Endothelial cell of umbilical vein (primary cell): ENCODE measurements around the gene HSPA1A. TPM values are rescaled to one million over a fixed set of nuclear protein-coding genes. Genes with fewer than 3 reads are reported as not detected.

ENCODE experiments used
- BruUV-seq: library from RNA; stranded (reverse); fragments of 400-500 nt; replicated peaks from 2 replicates; lab custom pipeline; 2021; lab: Mats Ljungman, UMichigan
- CTCF ChIA-PET: fragments of 300-600, 350-600 bp; sonication (Branson Sonifier 250); formaldehyde crosslinking; loops from one replicate; lab custom pipeline; 2021; ENCODE audit warnings: antibody characterized with exemption, inconsistent platforms; lab: Charles Lee
- POLR2A ChIA-PET: fragments of 300-600, 350-600 bp; sonication (Branson Sonifier 250); formaldehyde crosslinking; loops from one replicate; lab custom pipeline; 2021; ENCODE audit warnings: antibody characterized with exemption, inconsistent platforms; lab: Charles Lee
- DNase-seq: peaks from one replicate; pipeline ENCODE4 v3.0.0-alpha.2; 2011; ENCODE audit warnings: low read depth, low spot score
- FAIRE-seq: peaks from 2 replicates; lab custom pipeline; 2011; peaks lifted over from hg19 to GRCh38; lab: Jason Lieb, UNC
- H2AFZ ChIP-seq: 2 replicates; pipeline ENCODE4 v1.6.0; 2012; ENCODE audit warnings: low read depth, low read length, control low read depth, inconsistent platforms
- H3K27ac ChIP-seq: 2 replicates; pipeline ENCODE4 v1.5.1; 2011; ENCODE audit warnings: low read depth, mild to moderate bottlenecking, control low read depth, low read length, moderate library complexity; ENCODE audit not compliant: insufficient read depth
- H3K27me3 ChIP-seq, 2 experiments: 2 replicates each; pipeline versions ENCODE4 v1.6.0 to v1.6.1; 2011; ENCODE audit warnings: low read length in 2 of 2, mixed read lengths in 1 of 2; ENCODE audit not compliant: control insufficient read depth in 2 of 2, insufficient read depth in 2 of 2
- H3K36me3 ChIP-seq, 2 experiments: 2 replicates in 1 of 2; 3 replicates in 1 of 2; pipeline ENCODE4 v1.5.1; 2011; ENCODE audit warnings: low read length in 2 of 2, mild to moderate bottlenecking in 1 of 2, moderate library complexity in 1 of 2; ENCODE audit not compliant: control insufficient read depth in 2 of 2, insufficient read depth in 2 of 2; ENCODE audit errors: extremely low read depth in 1 of 2
- H3K4me1 ChIP-seq: 3 replicates; pipeline ENCODE4 v1.5.1; 2011; ENCODE audit warnings: mild to moderate bottlenecking, low read length; ENCODE audit not compliant: control insufficient read depth, insufficient read depth; ENCODE audit errors: extremely low read depth
- H3K4me2 ChIP-seq: 2 replicates; pipeline ENCODE4 v1.6.1; 2011; ENCODE audit warnings: low read length, control low read depth, mixed read lengths; ENCODE audit not compliant: insufficient read depth
- H3K4me3 ChIP-seq, 3 experiments: fragments of 200-600 bp in 1 of 3; sonication (generic), shearing (Covaris generic) in 1 of 3; replicated peaks in 1 of 3; 2 replicates each; pipeline ENCODE4 v1.5.1; 2011 to 2016; ENCODE audit warnings: control low read depth in 3 of 3, low read length in 3 of 3, mild to moderate bottlenecking in 2 of 3, inconsistent platforms in 1 of 3, low read depth in 1 of 3, moderate library complexity in 1 of 3; ENCODE audit not compliant: insufficient read depth in 1 of 3
- H3K79me2 ChIP-seq: 2 replicates; pipeline ENCODE4 v1.6.0; 2012; ENCODE audit warnings: low read length, inconsistent platforms; ENCODE audit not compliant: control insufficient read depth, insufficient read depth
- H3K9ac ChIP-seq: replicated peaks from 2 replicates; pipeline ENCODE3; 2011; ENCODE audit warnings: low read length, control low read depth; ENCODE audit not compliant: insufficient read depth; ENCODE audit errors: extremely low read depth
- H3K9me1 ChIP-seq: replicated peaks from 3 replicates; pipeline ENCODE4 v1.6.0; 2011; ENCODE audit warnings: mild to moderate bottlenecking, low read length; ENCODE audit not compliant: control insufficient read depth, insufficient read depth; ENCODE audit errors: extremely low read depth
- H3K9me3 ChIP-seq: replicated peaks from 2 replicates; pipeline ENCODE4 v1.5.1; 2012; ENCODE audit warnings: low read length, inconsistent platforms; ENCODE audit not compliant: control insufficient read depth, insufficient read depth
- H4K20me1 ChIP-seq: replicated peaks from 2 replicates; pipeline ENCODE3; 2011; ENCODE audit warnings: mild to moderate bottlenecking, low read length; ENCODE audit not compliant: control insufficient read depth, insufficient read depth; ENCODE audit errors: extremely low read depth
- EZH2 ChIP-seq: IDR thresholded peaks from 2 replicates; pipeline ENCODE4 v1.6.1; 2012; ENCODE audit warnings: borderline replicate concordance, low read depth, mild to moderate bottlenecking, moderate library complexity, low read length, inconsistent platforms; ENCODE audit not compliant: severe bottlenecking
- FOS ChIP-seq: IDR thresholded peaks from 2 replicates; pipeline ENCODE4 v1.6.1; 2011; ENCODE audit warnings: mild to moderate bottlenecking, low read length, moderate library complexity, borderline replicate concordance; ENCODE audit not compliant: insufficient read depth
- GATA2 ChIP-seq: IDR thresholded peaks from 2 replicates; pipeline ENCODE4 v1.7.0; 2011; ENCODE audit warnings: low read depth, mild to moderate bottlenecking, moderate library complexity, mixed read lengths, low read length; ENCODE audit not compliant: insufficient read length, insufficient read depth
- JUN ChIP-seq: IDR thresholded peaks from 2 replicates; pipeline ENCODE4 v1.6.1; 2011; ENCODE audit warnings: borderline replicate concordance, low read depth; ENCODE audit not compliant: insufficient read length, insufficient read depth
- MYC ChIP-seq: IDR thresholded peaks from one replicate; pipeline ENCODE4 v1.6.1; 2011; ENCODE audit warnings: mild to moderate bottlenecking, low read depth, low read length
- POLR2A ChIP-seq: IDR thresholded peaks from 2 replicates; pipeline ENCODE4 v1.6.1; 2012; ENCODE audit warnings: low read depth, mild to moderate bottlenecking, control low read depth, low read length
- POLR2AphosphoS5 ChIP-seq: IDR thresholded peaks from 2 replicates; pipeline ENCODE4 v1.6.1; 2012; ENCODE audit warnings: low read depth, mild to moderate bottlenecking, control low read depth, low read length, moderate library complexity; ENCODE audit not compliant: insufficient read depth
- dilution Hi-C: fragments of 300-500 bp; cut with MboI; formaldehyde crosslinking; loops from one replicate; pipeline ENCODE4 v1.15.0; 2019; ENCODE audit warnings: low sequenced_read_pairs; ENCODE audit not compliant: extremely low pct_ligation_motif_present
- intact Hi-C: fragments of 100-400 bp; cut with micrococcal nuclease; formaldehyde crosslinking; loops from one replicate; pipeline ENCODE4 v1.10.0; 2022
- polyA plus RNA-seq, 4 experiments: library from polyadenylated mRNA; depleted of rRNA in 3 of 4; stranded (reverse) in 3 of 4; unstranded in 1 of 4; fragments of >200 nt; gene quantifications; 2 replicates each; pipeline versions ENCODE4 v1.2.1 to v1.2.3, GENCODE V29; 2011 to 2012; ENCODE audit warnings: missing spikeins in 1 of 4
- total RNA-seq: library from RNA; stranded (reverse); gene quantifications from 2 replicates; pipeline ENCODE4 v1.2.3, GENCODE V29; 2021
- TF ChIP-seq, protein P1 (sequence below): IDR thresholded peaks from 2 replicates; pipeline ENCODE4 v1.6.1; 2011; ENCODE audit not compliant: insufficient read depth, insufficient read length
- TF ChIP-seq, protein P2 (sequence below), 2 donors: IDR thresholded peaks; 1 replicate in 1 of 2; 2 replicates in 1 of 2; pipeline ENCODE4 v1.5.1; 2011; ENCODE audit warnings: low read length in 2 of 2, mild to moderate bottlenecking in 2 of 2, moderate library complexity in 2 of 2, control low read depth in 1 of 2, inconsistent platforms in 1 of 2, low read depth in 1 of 2; ENCODE audit not compliant: insufficient read depth in 1 of 2; ENCODE audit errors: extremely low read depth in 1 of 2

Gene HSPA1A
- total and polyA plus RNA-seq, 2 donors (not counting 3 experiments of a cell fraction or from before 2014, with no cell fraction given), result 56.0 to 58.3 TPM

DNA sequence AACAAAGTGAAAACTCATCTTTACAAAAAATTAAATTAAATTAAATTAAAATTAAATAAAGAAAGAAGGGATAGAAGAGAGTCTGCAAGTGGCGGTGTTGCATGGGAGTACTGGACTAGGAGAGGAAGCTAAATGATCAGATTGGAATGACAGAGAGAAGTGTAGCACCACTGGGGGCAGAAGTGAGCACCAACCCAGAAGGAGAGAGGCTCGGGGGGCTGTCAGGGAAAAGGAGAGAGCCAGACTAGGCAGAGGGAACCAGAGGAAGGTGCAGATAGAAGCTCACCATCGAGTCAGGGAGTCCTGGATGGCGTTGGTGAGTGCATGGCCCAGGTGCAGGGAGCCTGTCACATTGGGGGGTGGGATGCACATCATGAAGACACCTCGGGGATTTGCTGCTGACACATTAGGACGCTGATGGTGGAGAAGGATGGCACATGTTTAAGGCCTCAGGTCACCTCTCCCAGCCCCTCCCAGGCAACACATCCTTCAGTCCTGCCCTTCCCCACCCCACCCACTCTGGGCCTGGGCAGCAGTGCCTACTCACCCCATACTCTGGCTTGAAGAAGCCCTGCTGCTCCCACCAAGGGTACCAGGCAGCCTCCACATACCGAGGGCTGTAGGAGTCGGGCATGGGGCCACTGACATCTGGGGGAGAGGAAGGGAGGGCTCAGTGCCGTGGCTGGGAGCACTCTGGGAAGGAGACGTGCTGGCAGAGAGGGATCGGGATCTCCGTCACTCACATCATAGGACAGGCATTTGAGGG lies 23.8 kb upstream of the HSPA1A start:
- Histone ChIP-seq H3K4me2 (no peak overlapping the region), H2AFZ (no peak overlapping the region), H3K79me2 (peaks cover 21% of the 10 kb centered on the region), H3K4me3 (no peak overlapping the region), H3K9me3 (no peaks in the 10 kb centered on the region), H3K36me3 (peaks cover 0 to 7% of the 10 kb centered on the region in 2 experiments), H3K27me3 (no peaks in the 10 kb centered on the region), H4K20me1 (no peaks in the 10 kb centered on the region), H3K27ac (no peak overlapping the region), H3K9ac (no peak overlapping the region), H3K4me1 (peaks cover 15% of the 10 kb centered on the region), H3K9me1 (no peaks in the 10 kb centered on the region)
- DNase-seq (peak; percentile 61), FAIRE-seq (peak; percentile 60)
- BruUV-seq, result no TSS peak
- TF ChIP-seq, protein P1, sequence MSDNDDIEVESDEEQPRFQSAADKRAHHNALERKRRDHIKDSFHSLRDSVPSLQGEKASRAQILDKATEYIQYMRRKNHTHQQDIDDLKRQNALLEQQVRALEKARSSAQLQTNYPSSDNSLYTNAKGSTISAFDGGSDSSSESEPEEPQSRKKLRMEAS, result no peak
- TF ChIP-seq, protein P2, sequence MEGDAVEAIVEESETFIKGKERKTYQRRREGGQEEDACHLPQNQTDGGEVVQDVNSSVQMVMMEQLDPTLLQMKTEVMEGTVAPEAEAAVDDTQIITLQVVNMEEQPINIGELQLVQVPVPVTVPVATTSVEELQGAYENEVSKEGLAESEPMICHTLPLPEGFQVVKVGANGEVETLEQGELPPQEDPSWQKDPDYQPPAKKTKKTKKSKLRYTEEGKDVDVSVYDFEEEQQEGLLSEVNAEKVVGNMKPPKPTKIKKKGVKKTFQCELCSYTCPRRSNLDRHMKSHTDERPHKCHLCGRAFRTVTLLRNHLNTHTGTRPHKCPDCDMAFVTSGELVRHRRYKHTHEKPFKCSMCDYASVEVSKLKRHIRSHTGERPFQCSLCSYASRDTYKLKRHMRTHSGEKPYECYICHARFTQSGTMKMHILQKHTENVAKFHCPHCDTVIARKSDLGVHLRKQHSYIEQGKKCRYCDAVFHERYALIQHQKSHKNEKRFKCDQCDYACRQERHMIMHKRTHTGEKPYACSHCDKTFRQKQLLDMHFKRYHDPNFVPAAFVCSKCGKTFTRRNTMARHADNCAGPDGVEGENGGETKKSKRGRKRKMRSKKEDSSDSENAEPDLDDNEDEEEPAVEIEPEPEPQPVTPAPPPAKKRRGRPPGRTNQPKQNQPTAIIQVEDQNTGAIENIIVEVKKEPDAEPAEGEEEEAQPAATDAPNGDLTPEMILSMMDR (IDR thresholded peaks at IDR 0.05; ENCODE audit: extremely low read depth in 1 of 2, insufficient read depth in 1 of 2, low read depth in 1 of 2, low read length in 2 of 2), result peak; percentile 61 to 75
- POLR2A ChIA-PET, result interaction anchor here (0.6 to 1.6 kb wide), 3 partner anchors 23 to 36 kb away, joined by 3 to 4 read pairs (median 4); partner anchors contain the start of genes HSPA1A, HSPA1B and HSPA1L
- dilution Hi-C loops (no loop called here), intact Hi-C loops (loop anchor here (1.0 kb wide), 1 partner anchor 61 kb away; no protein-coding TSS in a partner anchor)
- CTCF ChIA-PET, result interaction anchor here (0.6 to 4.8 kb wide), 29 partner anchors 8 to 152 kb away, joined by 3 to 61 read pairs (median 3); partner anchors contain the start of genes DDAH2, GPANK1, HSPA1A and HSPA1B

DNA sequence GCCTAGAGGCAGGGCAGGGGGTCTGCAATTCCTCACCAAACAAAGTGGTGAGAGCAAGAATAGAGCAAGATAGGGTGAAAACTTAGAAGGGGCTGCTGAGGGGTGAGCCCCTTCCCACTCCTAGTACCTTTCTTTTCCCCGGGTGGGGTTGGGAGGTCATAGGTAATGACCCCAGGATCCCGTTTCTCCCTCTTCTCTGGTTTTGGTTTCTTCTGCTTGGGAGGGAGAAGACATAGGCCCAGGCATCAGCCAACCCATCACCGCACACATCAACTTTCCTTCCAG lies 23.3 kb upstream of the HSPA1A start:
- peaks cover 15% of the 10 kb centered on the region for H3K4me1 ChIP-seq
- H2AFZ ChIP-seq, result no peak overlapping the region
- no peaks in the 10 kb centered on the region for H3K9me3 ChIP-seq
- POLR2A ChIA-PET, result interaction anchor here (1.6 kb wide), 1 partner anchor 23 kb away, joined by 4 read pairs; the partner anchor contains the start of genes HSPA1A and HSPA1L
- no peak for TF ChIP-seq POLR2A
- no peak for TF ChIP-seq MYC
- no peak for TF ChIP-seq POLR2AphosphoS5
- TF ChIP-seq EZH2, result no peak
- TF ChIP-seq, protein P2 (IDR thresholded peaks at IDR 0.05; ENCODE audit: extremely low read depth in 1 of 2, insufficient read depth in 1 of 2, low read depth in 1 of 2, low read length in 2 of 2), result no peak
- no peak for TF ChIP-seq JUN
- TF ChIP-seq GATA2, result no peak
- no peak for TF ChIP-seq FOS
- TF ChIP-seq, protein P1, result no peak
- H3K27me3 ChIP-seq, result no peaks in the 10 kb centered on the region
- H3K36me3 ChIP-seq, result peaks cover 0 to 7% of the 10 kb centered on the region in 2 experiments
- no peak overlapping the region for H3K9ac ChIP-seq
- dilution Hi-C loops, result no loop called here
- no peak overlapping the region for H3K27ac ChIP-seq
- H4K20me1 ChIP-seq, result no peaks in the 10 kb centered on the region
- FAIRE-seq, result no peak
- no peaks in the 10 kb centered on the region for H3K9me1 ChIP-seq
- DNase-seq, result no peak
- peaks cover 21% of the 10 kb centered on the region for H3K79me2 ChIP-seq
- intact Hi-C loops, result no loop called here
- no peak overlapping the region for H3K4me2 ChIP-seq
- CTCF ChIA-PET, result interaction anchor here (1.2 to 4.8 kb wide), 7 partner anchors 14 to 53 kb away, joined by 3 to 61 read pairs (median 14); partner anchors contain the start of genes HSPA1A, HSPA1L, LSM2 and VWA7
- BruUV-seq, result no TSS peak
- no peak overlapping the region for H3K4me3 ChIP-seq
